K562 (cell line): ENCODE measurements around the gene ARNT2. TPM values are rescaled to one million over a fixed set of nuclear protein-coding genes. Genes with fewer than 3 reads are reported as not detected.

Source experiments
- BMI1 ChIP-seq: fragments of 150-350 bp; IDR thresholded peaks from 2 replicates; pipeline ENCODE4 v1.6.1; 2014; ENCODE audit warnings: low read length
- KLF1 ChIP-seq: fragments of 450-650 bp; IDR thresholded peaks from 2 replicates; pipeline ENCODE4 v1.6.1; 2016; ENCODE audit warnings: missing genetic modification characterization, missing compliant biosample characterization
- SMARCA4 ChIP-seq: fragments of 450-650 bp; IDR thresholded peaks from 2 replicates; pipeline ENCODE4 v1.6.1; 2016
- TAF1 ChIP-seq: IDR thresholded peaks from 2 replicates; pipeline ENCODE4 v1.6.1; 2011; ENCODE audit warnings: mild to moderate bottlenecking, low read length, moderate library complexity; ENCODE audit not compliant: insufficient read depth, control insufficient read depth, severe bottlenecking; ENCODE audit errors: extremely low read depth
- polyA plus RNA-seq, 8 experiments: library from polyadenylated mRNA; depleted of rRNA in 4 of 8; stranded (reverse) in 5 of 8; unstranded in 3 of 8; fragments of >200 nt; fragmentation: Nextera tagmentation in 2 of 8; fragmentation: Illumina TruSeq in 1 of 8; extraction: Ambion mirVana in 2 of 8; extraction: Trizol in 1 of 8; gene quantifications; 2 replicates each; pipeline versions ENCODE4 v1.2.1 to v1.2.3, GENCODE V29; 2011 to 2014; ENCODE audit warnings: inconsistent platforms in 1 of 8, missing spikeins in 1 of 8
- total RNA-seq, 7 experiments: library from RNA; depleted of rRNA in 6 of 7; stranded (reverse); fragments of >200 nt in 6 of 7; fragmentation: Illumina TruSeq in 2 of 7; extraction: Trizol in 2 of 7; gene quantifications; 2 replicates each; pipeline versions ENCODE4 v1.2.1 to v1.2.3, GENCODE V29; 2011 to 2021; ENCODE audit warnings: low replicate concordance in 1 of 7
- TF ChIP-seq, protein P1 (sequence below), 2 experiments: fragments of 450-650 bp; IDR thresholded peaks; 2 replicates each; pipeline ENCODE4 v1.6.1; 2016; ENCODE audit warnings: mild to moderate bottlenecking in 2 of 2, borderline replicate concordance in 1 of 2, low read depth in 1 of 2, moderate library complexity in 1 of 2

The ARNT2 gene
- total and polyA plus RNA-seq, 9 of the 15 experiments (the other 6 are each of a cell fraction or from before 2014, with no cell fraction given), result 0.01 TPM; not detected in 8

- TF ChIP-seq, protein P1, sequence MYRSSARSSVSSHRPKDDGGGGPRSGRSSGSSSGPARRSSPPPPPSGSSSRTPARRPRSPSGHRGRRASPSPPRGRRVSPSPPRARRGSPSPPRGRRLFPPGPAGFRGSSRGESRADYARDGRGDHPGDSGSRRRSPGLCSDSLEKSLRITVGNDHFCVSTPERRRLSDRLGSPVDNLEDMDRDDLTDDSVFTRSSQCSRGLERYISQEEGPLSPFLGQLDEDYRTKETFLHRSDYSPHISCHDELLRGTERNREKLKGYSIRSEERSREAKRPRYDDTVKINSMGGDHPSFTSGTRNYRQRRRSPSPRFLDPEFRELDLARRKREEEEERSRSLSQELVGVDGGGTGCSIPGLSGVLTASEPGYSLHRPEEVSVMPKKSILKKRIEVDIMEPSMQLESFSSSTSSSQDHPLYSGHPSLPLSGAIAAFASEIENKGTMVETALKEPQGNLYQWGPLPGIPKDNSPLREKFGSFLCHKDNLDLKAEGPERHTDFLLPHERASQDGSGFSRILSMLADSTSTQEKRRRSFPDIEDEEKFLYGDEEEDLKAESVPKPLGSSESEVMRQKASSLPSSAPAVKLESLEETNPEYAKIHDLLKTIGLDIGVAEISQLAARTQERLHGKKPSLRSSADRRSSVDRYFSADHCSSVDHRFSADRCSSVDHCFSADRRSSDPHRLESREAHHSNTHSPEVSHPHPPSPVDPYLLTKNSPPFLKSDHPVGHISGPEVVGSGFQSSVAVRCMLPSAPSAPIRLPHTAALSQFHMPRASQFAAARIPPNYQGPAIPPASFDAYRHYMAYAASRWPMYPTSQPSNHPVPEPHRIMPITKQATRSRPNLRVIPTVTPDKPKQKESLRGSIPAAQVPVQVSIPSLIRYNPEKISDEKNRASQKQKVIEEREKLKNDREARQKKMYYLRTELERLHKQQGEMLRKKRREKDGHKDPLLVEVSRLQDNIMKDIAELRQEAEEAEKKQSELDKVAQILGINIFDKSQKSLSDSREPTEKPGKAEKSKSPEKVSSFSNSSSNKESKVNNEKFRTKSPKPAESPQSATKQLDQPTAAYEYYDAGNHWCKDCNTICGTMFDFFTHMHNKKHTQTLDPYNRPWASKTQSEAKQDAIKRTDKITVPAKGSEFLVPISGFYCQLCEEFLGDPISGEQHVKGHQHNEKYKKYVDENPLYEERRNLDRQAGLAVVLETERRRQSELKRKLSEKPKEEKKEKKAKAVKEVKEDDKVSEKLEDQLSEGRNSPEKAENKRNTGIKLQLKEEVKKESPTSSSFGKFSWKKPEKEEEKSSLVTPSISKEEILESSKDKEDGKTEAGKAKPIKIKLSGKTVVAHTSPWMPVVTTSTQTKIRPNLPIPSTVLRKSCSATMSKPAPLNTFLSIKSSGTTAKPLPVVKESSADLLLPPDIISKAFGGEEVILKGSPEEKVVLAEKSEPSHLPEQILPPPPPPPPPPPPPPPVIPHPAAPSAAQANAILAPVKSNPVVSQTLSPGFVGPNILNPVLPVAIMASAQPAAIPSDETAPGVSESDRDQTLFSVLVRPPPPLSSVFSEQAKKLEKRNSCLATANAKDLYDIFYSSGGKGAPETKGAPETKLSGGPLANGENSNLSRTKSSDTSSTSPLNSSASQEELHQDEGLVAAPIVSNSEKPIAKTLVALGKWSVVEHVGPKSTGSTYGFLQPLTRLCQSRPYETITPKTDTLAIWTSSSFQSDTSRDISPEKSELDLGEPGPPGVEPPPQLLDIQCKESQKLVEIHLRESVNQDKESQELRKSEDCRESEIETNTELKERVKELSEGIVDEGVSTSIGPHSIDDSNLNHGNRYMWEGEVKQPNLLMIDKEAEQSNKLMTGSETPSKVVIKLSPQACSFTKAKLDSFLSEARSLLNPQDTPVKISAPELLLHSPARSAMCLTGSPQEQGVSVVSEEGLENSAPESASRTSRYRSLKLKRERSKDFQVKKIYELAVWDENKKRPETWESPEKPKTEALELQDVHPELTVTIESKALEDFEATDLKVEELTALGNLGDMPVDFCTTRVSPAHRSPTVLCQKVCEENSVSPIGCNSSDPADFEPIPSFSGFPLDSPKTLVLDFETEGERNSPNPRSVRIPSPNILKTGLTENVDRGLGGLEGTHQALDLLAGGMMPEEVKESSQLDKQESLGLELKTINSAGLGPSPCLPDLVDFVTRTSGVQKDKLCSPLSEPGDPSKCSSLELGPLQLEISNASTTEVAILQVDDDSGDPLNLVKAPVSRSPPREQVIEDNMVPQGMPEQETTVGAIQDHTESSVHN (IDR thresholded peaks at IDR 0.05; ENCODE audit: borderline replicate concordance in 1 of 2, low read depth in 1 of 2), result no peak
- TF ChIP-seq TAF1 (no peak), SMARCA4 (no peak), BMI1 (no peak), KLF1 (no peak)
- TF ChIP-seq, all 486 proteins: peak for 0
These were observed 226.8 kb downstream of the ARNT2 start (continued) for GRCh38 chr15:80630981-80631380.
